UCSD-AML1 (cell line): ENCODE measurements around the gene CYP4F2.
"Not testable (repeated sequence)": the region's sequence is repeated elsewhere in the genome, so short reads cannot be mapped to it uniquely, and the experiment has no call there.

Experiments
- DNase-seq: peaks from one replicate; lab custom pipeline; 2025; ENCODE audit not compliant: unreplicated experiment; lab: John Stamatoyannopoulos, UW

Gene CYP4F2

GRCh38 chr19:15850385-15850784 is 47.5 kb downstream of the CYP4F2 start:
- no peak for DNase-seq

GRCh38 chr19:15846923-15847322 is 51.0 kb downstream of the CYP4F2 start:
- no peak for DNase-seq

GRCh38 chr19:15843894-15844222 is 54.0 kb downstream of the CYP4F2 start:
- not testable (repeated sequence) for DNase-seq

DNA sequence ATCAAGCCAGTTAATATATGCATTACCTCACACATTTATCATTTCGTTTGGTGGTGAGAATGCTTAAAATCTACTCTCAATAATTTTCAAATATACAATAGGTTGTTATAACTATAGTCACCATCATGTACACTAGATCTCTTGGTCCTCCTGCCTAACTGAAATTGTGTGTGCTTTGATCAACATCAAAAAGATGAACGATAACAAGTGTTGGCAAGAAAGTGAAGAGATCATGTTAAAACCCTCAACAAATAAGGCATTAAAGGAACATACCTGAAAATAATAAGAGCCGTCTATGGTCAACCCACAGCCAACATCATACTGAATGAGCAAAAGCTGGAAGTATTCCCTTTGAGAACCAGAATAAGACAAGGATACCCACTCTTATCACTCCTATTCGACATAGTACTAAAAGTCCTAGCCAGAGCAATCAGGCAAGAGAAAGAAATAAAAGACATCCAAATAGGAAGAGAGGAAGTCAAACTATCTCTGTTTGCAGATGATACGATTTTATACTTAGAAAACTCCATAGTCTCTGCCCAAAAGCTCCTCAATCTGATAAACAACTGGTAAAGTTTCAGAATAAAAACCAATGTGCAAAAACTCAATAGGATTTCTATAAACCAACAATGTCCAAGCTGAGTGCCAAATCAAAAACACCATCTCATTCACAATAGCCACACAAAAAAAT is 54.5 kb downstream of the CYP4F2 start:
- DNase-seq: no peak

DNA sequence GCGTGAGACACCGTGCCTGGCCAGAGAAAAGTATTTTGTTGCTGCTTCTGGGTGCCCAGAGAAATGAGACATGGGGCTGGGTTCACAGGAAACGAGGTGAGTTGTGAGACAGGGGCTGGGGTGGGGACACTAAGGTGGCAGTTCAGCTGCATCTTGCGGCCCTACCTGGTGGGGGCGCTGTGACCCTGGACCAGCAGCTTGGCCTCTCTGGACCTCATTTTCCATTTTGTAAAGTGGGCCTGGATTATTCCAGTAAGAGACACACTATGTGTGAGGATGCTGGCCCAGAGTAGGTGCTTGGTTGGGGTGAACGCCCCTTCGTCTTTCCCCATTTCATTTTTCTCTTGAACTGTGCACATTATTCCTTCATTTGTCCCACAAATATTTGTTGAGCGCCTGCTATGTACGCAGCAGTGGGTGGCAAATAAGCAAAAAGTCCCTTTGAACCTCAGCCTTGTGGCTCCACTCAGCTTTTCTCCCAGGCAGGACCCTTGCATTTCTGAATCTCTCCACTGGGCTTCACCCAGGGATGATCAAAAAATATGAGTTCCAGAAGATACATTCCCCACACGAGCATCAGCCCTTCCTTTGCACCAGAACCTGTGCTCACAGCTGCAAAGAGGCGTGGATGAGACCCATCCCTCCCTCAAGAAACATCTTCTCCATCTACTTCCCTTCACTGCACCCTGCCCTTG is 55.9 kb downstream of the CYP4F2 start:
- no peak for DNase-seq

DNA sequence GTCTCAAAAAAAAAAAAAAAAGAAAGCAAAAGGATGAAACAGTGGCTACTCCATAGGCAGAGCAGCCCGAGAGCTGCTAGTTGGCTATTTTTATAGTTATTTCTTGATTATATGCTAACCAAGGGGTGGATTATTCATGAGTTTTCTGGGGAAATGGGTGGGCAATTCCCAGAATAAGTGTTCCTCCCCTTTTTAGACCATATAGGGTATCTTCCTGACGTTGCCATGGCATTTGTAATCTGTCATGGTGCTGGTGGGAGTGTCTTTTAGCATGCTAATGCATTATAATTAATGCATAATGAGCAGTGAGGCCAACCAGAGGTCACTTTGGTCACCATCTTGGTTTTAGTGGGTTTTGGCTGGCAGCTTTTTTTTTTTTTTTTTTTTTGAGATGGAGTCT is 57.0 kb downstream of the CYP4F2 start:
- no peak for DNase-seq

- not testable (repeated sequence) for DNase-seq
Observed at GRCh38 chr19:15839888-15840287, 58.0 kb downstream of the CYP4F2 start.

DNA sequence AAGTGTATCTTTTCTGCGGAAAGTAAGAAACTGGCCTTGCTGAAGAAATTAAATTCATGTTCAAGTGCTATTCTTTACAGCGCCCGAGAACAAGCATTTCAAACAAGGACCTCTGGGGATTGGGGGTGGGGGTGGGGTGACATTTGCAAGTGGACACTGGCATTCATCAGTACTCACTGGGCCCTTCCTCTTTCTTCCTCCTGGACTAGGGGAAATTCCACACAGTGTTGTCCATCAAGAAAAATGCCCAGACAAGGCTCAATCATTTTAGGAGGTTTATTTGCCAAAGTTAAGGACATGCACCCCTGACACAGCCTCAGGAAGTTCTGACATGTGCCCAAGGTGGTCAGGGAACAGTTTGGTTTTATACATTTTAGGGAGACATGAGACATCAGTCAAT is 59.5 kb downstream of the CYP4F2 start:
- DNase-seq: no peak

DNA sequence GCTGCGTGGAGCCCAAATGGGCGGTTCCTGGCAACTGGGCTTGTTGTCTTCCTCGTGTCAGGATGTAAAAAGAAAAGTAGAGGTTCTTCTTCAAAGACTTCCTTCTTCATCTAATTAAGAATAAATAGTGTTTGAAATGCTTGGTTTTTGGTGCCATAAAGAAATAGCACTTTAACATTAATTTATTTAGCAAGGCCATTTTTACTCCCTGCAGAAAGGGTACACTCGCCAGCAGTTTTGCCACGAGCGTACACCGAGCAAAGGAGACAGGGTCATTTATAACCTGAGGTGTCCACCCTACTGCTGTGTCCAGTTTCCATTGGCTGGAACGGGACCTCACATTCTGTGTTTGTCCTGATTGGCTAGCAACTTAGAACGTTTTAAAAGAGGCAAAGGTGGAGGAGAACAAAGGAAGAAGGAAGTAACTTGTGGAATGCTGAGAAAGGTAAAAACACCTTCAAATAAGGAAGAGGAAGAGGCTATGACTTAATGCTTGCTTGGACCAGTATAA is 60.6 kb downstream of the CYP4F2 start:
- DNase-seq: no peak

DNA sequence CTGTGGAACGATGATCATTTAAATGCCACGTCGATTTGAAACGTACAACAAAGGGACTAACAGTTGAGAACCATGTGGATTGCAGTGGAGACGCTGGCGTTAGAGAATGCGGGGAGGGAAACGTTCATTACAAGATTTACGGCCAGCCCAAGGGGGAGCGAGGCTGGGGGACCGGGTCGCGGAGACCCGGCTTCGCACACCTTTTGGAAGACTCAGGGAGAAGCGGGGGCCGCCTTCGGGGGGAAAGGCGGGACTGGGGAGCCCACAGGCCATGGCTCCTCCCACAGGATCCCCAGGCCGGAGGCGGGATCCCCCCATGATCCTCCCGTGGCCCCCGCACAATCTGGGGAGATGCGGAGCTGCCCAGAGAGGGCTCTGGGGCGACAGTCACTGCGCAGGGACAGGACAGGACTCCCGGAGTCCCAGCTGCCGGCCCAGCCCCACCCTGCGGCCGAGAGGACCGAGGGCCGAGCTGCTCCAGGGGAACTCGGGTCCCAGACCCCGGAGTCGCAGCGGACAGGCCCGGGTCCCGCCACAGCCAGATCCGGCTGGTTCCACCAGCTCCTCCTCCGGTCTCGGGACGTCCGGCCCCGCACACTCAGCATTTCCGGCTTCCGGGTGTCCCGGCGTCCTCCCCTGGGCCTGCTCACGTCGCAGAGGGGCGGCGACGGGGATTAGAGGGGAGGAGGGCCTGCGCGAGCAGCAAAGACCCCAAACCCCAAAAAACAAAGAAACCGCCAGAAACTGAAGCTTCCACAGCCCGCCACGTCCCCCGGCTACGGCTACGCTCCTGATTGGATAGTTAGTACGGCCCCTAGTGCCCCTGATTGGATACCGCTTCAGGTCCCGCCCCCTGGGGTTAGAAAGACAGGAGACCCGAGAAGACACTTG is 61.3 kb downstream of the CYP4F2 start:
- peak; percentile 88 for DNase-seq

GRCh38 chr19:15835565-15836329 is 62.1 kb downstream of the CYP4F2 start:
- DNase-seq: not testable (repeated sequence)

DNA sequence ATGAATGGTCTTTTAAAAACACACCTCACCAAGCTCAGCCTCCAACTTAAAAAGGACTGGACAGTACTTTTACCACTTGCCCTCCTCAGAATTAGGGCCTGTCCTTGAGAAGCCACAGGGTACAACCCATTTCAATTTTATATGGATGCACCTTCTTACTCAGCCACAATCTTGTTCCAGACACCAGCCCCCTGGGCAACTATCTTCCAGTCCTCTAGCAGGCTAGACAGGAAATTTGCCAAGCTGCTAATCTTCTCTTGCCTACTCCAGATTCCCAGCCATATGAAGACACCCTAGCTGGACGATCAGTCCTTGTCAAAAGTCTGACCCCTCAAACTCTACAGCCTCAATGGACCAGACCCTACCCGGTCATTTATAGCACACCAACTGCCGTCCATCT is 63.6 kb downstream of the CYP4F2 start:
- not testable (repeated sequence) for DNase-seq

- DNase-seq: no peak
Observed at GRCh38 chr19:15831626-15832025, 66.2 kb downstream of the CYP4F2 start.

DNA sequence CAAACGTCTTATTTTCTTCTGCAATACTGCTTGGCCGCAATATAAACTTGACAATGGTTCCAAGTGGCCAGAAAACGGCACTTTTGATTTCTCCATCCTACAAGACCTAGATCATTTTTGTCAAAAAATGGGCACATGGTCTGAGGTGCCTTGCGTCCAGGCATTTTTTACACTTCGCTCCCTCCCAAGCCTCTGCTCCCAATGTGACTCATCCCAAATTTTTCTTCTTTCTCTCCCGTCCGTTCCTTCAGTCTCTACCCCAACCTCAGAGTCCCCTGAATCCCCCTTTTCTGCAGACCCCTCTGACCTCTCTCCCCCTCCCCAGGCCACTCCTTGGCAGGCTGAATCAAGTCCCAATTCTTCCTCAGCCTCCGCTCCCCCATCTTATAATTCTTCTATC is 68.1 kb downstream of the CYP4F2 start:
- DNase-seq: no peak

- no peak for DNase-seq
Observed at GRCh38 chr19:15829306-15829698, 68.6 kb downstream of the CYP4F2 start.

GRCh38 chr19:15828611-15829305 is 69.1 kb downstream of the CYP4F2 start:
- not testable (repeated sequence) for DNase-seq

DNA sequence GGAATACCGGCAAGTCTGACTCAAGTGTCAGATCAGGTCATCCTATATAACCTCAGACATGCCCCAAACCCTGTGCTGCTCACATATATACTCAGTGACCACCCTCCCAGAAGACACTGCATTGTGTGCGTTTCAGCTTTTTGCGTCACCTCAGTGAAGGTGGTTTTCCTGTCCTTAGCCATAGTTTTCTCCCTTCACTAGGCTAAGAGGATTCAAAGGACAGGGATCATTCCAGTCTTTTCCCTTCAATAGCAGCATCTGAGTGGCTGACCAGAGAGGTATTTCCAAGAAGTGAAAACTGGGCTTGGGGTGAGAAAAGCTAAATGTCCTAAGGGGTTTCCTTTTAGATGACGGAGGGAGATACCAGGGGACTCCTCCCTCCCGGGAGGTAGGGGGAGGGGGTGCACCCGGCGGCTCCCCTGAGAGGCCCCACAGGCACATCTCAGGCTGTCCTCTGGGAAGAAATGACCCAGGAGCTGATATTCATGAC is 69.7 kb downstream of the CYP4F2 start:
- no peak for DNase-seq
